Stimulated activated CD8-positive, alpha-beta memory T cell treated with anti-CD3 and anti-CD28 coated beads, Interleukin-15, amount 100 ng/mL, for 48 hours (primary cell): ENCODE measurements around the gene TSPYL4.

Experiments used
- DNase-seq, 2 donors: peaks; one replicate each; pipeline ENCODE4 v3.0.0-alpha.2; 2020; ENCODE audit warnings: low read depth in 2 of 2

The TSPYL4 gene

GRCh38 chr6:116229287-116229913 lies 24.5 kb downstream of the TSPYL4 start:
- DNase-seq: no peak

DNA sequence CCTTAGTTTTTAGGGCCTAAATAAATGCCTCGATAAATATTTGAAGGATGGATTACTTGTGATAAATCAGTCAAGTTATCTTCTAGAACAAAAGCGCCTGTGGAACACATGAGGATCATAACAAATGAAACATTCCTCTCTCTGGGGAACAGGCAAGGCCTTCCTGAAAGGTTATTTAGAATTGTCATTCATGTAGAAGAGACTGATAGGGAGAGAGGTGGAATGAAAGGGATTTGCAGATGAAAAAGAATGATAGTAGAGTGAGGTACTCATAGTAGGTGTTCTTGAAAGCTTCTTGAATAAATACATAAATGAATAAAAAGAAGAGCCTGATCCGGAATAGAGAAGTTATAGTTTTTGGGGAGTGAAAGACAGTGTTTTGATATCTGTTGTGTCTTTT lies 30.5 kb downstream of the TSPYL4 start:
- DNase-seq: no peak

GRCh38 chr6:116221911-116222310 lies 32.0 kb downstream of the TSPYL4 start:
- no peak for DNase-seq

DNA sequence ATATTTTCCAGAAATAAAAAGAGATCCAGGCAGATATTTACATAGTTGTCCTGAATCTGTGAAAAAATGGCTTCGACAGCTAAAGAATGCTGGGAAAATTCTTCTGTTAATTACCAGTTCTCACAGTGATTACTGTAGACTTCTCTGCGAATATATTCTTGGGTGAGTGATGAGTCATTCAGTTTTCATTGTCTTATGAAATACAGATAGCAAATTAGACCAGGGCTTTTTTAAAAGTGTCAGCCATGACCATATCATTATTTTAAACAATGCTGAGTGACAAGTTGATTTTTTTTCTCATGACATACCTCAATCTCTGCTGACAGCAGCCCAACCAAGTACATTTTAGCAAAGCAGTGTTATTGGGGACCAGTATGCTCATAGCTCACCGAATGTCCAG lies 32.8 kb downstream of the TSPYL4 start:
- DNase-seq: no peak

- no peak for DNase-seq
Observed at GRCh38 chr6:116218866-116219265, 35.0 kb downstream of the TSPYL4 start.

DNA sequence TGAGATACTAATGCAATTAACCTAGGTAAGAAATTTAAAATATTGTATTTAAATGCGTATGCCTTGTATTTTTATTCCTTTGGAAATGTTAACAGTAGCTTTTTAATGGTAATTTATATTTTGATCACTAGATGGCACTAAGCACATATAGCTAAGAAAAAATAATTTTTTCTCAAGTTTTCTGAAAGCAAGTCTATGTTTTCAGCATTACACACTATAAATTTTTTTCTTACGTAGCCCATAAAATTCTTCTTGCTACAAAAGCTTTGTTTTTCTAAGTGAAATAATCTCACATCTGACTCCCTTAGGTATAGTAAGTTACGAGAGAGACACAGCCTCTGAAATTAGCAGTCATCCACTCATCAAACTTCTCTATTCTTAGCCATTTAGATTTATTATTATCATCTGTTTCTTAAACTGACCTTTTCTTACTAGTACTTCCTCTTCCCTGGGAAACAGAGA lies 35.7 kb downstream of the TSPYL4 start:
- DNase-seq: no peak

DNA sequence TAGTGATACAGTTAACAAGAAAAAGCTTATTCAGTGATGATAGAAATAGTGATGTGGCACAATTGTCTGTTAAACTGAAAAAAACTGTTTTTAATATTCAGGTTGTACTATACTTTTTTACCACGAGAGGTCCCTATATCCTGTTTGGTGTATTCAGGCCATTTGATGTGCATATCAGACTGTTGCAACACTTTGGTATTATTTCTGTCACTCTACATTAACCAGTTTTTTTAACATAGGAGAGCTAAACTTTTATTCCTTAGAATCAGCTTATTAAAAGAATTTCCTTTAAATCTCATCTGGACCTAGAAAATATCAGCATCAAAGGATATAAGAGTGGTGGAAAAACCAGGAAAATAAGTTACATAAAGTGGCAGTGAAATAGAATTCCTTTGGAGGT lies 36.8 kb downstream of the TSPYL4 start:
- no peak for DNase-seq

DNA sequence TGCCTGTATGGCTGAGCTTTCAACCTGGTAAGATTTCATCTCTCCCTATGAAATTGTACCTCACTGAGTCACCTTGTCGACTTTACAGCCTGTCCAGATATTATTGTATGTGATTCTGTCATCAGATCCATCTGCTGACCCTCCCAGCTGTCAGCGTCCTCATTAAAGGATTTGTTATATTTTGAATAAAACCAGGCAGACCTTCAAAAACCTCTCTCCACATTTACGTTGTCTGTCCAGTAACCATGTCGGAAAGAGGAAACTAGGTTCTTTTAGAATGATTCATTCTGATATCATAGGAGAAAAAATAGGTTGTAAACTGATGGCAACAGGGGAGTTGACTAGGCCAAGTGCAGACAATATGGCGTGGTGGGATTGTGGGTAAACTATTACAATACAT lies 38.5 kb downstream of the TSPYL4 start:
- DNase-seq: no peak

DNA sequence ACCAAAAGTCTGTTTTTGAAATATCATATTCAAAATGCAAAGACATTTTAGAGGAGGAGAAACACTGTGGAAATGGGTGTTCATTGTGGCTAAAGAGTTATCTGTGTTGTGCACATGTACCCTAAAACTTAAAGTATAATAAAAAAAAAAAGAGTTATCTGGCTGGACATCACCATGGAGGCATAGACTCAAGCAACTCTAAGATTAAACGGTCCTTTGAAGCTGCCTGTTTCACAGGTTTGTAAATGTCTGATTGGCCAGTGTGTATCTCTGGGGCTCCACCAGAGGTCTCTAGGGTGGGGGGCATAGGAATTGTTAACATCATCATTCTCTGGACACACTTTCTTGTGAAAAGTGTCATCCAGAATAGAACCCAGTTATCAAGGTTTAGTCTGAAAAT lies 39.2 kb downstream of the TSPYL4 start:
- no peak for DNase-seq

DNA sequence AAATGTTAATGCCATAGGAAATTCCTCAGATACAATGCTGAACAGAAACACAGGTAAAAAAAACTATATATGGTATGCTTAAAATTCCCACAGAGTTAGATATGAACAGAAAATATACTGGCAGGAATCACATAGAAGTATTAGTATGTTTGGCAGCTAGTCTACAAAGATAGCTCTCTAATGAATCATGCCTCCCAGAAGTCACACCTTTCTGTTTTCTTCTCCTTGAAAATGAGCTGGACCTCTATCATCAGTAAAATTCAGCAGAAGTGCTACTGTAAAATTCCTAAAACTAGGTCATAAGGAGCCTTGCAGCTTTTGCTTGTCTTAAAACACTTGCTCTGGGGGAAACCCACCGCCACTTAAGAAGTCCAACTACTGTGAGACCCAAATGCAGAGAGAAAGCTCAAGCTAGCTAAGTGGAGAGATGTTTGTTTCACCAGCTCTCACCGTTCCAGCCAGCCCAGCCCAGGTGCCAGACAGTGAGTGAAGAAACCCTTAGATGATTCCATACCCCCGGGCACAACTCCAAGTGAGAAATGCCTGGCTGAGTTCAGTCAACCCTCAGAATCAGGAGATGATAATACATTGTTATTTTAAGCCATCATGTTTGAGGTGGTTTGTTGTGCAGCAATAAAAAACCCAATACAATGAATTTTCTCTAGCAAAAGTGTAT lies 43.0 kb downstream of the TSPYL4 start:
- no peak for DNase-seq

DNA sequence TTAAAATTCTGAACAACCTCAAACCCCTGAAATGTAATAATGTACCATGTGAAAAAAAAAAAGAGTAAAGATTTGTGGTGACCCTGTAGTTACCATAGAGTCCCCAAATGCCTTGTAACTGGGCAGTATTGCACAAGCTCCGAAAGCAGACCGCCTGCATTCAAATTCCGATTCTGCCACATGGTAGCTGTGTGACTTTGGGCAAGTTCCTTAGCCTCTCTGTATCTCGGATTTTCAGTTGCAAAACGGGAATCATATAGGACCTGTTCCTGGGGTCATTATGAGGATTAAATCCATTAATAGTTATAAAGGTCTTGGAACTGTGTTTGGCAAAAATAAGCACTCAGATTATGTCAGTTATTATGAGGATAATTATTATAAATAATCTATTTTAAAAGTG lies 43.6 kb downstream of the TSPYL4 start:
- no peak for DNase-seq

DNA sequence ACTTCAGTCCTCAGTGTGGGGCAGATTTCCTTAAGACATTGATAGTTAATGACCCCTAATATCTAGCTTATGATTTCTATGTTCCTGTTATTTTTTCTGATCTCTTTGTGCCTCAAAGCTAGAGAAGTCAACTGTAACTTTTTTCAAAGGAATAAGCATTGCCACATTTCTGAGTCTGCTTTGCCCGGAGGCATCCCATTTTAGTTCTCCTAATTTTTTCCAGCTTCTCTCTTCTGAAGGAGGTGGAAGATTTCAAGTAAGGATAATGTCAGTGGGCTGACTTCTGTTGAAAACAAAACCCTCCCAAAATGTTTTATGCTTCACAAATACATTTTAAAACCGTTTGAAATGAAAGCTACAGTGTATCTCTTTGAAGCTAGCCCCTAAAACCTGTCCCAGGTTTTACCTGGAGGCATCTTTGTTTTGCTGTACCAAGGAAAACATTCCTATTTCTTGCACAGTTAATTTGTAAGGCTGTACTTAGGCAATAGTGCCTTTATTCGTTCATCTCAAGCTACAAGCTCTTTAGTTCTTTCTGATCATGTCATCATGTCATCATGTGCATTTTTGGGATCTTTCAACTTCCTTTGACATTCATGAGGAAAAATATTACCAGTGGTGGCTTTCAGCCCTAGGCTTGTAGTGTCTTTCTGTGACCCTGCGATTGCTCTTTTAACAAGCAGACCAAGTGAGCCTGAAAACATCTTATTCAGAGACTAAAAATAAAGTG lies 45.7 kb downstream of the TSPYL4 start:
- no peak for DNase-seq

DNA sequence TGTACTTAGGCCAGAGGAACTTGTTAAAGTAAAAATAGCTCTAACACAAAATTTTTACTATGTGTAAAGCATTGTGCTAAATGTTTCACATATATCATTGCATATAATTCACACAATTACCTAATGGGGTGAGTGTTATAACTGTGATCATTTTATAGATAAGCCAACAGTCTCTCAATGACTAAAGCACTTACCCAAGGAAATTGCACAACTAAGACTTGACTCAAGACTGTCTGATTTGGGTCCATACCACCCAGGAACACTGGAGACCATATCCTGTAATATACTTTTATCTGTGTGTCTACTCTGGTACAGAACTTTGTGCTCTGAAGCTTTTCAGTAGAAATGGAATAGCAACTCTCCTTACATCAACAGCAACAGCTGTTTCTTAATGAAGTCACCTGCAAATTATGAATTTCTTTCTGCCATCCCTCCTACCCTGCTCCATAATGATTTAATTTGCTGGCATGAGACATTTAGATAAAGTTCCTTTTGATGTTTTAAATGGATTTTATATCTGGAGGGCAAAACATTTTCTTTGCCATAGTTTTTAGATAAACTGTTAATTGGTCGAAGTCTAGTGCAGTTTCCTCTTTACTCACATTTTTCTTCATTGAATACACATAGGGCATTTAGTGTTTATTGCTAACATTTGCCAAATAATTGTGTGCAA lies 47.5 kb downstream of the TSPYL4 start:
- no peak for DNase-seq

DNA sequence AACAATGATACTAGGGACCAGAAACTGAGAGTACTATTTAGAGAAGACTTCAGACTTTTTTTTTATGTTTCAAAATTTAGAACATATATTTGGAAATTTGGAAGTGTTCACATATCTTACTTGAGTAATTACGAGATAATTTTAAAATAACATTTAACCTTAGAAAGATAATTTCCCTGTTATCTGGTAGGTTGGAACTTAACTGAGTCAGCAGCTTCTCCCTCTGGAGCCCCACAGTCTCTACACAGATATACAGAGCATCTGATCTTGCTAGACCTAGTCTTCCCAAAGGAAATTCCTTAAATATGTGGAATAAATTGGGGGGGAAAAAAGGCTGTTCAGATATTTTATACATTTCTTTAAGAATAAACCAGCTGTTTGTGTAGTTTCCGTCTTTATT lies 48.6 kb downstream of the TSPYL4 start:
- DNase-seq: no peak

DNA sequence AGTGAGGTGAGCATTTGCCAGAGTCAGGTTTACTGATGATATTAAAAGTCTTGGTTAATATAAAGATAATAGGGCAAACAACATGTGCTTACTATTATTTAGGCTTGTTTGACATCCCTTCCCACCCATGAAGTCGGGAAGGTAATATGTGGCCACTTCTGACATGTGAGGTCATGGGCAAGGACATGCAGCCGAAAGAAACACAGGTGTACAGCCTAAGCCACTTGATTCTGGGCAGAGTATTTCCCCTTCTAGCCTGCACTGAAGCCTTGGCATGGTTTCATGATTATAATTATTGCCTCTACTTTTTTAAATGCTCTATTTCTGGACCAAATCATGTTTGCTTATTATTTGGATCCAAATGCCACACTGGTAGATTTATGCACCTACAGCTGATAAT lies 52.3 kb downstream of the TSPYL4 start:
- no peak for DNase-seq

DNA sequence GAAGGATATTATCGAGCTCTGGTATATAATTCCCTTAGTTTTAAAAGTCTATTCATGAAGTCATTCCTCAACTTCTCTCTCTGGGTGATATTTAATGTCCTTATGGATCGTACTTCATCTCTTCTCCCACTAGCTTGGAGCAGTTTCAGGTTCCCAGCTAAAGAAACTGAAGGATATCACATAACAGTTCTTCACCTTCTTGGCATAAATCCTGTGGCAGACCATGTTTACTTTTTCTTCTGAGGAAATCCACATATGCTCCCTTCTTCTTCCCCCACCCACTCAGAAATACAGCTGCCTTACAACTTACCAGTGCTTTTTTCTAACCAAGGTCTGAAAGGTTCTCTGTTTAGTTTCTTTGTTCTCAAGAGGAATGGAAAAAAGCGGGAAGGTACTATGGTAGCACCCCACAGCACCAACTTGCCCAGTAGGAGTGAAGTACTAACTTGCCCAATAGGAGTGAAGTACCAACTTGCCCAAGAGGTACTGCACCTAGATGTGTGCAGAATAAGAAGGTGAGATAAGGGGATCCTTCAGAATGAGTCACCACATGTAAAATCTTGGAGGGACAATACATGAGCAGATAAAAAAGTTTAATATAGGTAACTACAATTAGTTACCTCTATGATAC lies 53.1 kb downstream of the TSPYL4 start:
- no peak for DNase-seq
